HG03565 (cell line): ENCODE data around the gene SPTBN4.
"Not testable (repeated sequence)": the region's sequence is repeated elsewhere in the genome, so short reads cannot be mapped to it uniquely, and the experiment has no call there.

Source experiments
- ATAC-seq: cut with Tn5 transposase; IDR thresholded peaks from one replicate; pipeline ENCODE4 v1.9.1; 2021; ENCODE audit warnings: mild to moderate bottlenecking, moderate library complexity; ENCODE audit not compliant: unreplicated experiment

Gene SPTBN4

DNA sequence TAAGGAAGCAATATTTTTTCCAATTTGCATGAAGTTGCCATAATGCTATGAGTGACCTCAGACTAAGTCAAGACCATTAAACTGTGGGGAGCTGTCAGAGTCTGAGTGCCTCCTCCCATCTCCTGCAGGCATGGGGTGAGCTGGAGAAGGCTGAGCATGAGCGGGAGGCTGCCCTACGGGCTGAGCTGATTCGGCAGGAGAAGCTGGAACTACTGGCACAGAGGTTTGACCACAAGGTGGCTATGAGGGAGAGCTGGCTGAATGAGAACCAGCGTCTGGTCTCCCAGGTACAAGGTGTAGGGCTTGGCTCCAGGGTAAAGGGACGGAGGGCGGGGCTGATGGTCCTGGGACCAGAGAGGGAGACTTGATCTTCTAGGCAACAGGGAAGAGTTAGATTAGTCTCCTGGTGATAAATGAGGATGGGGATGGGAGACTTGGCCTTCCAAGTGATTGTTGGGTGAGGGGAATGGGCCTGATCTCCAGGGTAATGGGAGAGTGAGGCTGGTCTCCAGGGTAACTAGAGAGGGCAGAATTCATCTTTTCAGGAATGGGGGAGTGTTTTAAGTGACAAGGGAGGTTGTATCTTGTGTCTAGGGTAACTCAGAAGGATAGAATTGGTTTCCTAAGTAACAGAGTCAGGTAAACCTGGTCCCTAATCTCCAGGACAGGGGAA is 36.0 kb downstream of the SPTBN4 start:
- ATAC-seq, result no peak

DNA sequence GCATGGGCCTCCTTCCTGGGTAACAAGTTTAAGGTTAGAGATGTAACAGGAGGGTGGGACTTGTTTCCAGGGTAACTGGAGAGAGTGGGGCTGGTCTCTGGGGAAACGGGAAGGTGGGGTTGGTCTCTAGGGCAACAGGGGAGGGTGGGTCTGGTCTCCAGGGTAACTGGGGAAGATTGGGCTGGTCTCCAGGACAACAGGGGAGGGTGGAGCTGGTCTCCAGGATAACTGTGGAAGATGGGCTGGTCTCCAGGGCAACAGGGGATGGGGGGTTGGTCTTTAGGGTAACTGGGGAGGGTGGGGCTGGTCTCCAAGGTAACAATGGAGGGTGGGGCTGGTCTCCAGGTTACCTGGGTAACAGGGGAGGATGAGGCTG is 36.5 kb downstream of the SPTBN4 start:
- no peak for ATAC-seq

DNA sequence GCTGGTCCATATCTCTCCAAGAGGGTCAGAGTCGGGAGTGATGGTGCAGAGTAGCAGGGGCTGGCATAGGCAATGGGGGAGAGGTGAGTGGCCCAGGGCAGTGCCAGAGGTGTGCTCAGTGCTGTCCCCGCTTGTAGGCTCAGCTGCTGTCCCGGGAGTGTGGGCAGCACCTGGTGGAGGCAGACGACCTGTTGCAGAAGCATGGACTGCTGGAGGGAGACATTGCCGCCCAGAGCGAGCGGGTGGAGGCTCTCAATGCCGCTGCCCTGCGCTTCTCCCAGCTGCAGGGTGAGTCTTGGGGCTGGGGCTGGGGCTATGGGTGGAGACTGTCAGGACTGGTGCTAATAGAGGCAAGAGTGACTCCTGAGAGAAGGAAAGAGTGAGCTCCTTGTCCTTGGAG is 39.3 kb downstream of the SPTBN4 start:
- no peak for ATAC-seq

DNA sequence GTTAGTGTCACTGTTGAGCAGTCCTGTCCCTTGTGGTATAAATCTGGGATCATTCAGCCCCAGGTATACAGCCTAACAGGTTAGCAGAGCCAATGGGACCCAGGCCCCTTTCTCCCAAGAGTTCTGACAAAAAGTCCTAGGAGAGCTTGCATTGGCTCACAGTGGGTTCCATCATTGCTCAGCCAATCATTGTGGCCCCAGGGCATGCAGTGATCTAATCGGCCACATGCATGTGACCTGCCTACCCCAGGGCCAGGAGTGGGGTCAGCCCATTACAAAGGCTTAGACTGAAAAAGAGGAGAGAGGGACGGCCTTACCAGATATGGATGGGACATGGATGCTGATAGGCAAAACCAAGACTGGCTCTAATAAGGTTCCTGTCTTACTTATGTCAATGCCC is 41.1 kb downstream of the SPTBN4 start:
- no peak for ATAC-seq

DNA sequence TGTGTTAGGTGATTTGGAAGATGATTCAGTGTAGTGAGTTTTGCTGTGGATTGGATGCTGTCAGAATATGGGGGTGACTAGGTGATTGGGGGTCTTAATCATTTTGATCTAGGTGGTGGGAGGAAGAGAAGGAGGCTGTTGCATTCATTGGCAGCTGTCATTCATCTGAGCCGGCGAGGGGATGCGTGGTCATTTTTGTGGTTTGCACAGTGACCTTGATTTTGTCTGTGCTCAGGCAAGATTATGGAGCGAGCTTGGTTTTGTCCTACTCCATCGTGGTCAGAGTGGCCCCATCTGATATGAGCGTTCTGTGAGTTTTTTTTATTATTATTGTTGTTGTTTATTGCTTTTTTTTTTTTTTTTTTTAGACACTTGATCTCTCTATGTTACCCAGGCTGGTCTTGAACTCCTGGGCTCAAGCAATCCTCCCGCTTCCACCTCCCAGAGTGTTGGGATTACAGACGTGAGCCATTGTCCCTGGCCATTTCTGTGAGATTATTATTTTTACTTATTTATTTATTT is 42.0 kb downstream of the SPTBN4 start:
- no peak for ATAC-seq

DNA sequence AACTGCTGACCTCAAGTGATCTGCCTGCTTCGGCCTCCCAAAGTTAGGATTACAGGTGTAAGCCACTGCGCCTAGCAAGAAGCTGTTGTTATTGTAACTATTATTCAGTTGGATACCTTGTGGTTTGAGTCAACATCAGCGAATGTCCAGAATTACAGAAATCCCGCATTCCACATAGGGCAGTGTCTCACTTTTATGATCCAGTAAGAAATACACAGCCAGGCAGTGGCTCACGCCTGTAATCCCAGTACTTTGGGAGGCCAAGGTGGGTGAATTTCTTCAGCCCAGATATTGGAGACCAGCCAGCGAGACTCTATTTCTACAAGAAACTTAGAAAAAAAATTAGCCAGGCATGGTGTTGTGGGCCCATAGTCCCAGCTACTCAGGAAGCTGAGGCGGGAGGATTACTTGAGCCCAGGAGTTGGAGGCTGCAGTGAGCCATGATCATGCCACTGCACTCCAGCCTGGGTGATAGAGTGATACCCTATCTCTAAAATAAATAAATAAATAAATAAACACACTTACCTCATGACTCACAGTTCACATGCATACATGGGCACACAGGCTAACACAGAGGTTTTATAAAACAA is 43.8 kb downstream of the SPTBN4 start:
- ATAC-seq, result no peak

DNA sequence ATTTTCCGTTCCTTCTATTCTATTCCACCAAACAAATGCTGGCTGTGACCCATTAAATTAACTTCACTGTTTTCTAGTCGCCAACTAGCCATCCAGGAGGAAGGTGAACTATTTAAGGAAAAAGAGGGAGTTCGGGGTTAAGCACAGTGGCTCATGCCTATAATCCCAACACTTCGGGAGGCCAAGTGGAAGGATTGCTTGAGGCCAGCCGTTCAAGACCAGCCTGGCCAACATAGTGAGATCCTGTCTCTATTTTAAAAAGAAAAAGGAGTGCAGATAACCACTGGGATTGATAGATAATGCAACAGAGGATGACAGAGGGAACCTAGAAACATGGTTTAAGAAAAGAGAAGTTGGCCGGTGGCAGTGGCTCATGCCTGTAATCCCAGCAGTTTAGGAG is 44.7 kb downstream of the SPTBN4 start:
- ATAC-seq, result no peak

DNA sequence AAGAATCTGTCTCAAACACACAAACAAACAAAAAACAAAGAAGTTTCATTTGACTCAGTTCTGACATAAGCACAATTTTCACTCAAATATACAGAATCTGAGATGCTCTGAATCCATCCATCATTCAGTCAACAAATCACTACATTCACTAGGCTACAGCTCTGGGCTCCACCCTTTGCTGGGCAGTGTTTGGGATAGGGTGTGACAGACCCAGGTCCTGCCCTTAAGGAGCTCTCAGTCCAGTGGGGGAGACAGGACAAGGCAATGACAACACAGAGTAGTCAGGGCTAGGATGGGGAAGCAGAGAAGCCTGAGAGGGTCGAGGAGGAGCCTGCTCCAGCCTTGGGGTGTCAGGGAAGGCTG is 45.3 kb downstream of the SPTBN4 start:
- no peak for ATAC-seq

DNA sequence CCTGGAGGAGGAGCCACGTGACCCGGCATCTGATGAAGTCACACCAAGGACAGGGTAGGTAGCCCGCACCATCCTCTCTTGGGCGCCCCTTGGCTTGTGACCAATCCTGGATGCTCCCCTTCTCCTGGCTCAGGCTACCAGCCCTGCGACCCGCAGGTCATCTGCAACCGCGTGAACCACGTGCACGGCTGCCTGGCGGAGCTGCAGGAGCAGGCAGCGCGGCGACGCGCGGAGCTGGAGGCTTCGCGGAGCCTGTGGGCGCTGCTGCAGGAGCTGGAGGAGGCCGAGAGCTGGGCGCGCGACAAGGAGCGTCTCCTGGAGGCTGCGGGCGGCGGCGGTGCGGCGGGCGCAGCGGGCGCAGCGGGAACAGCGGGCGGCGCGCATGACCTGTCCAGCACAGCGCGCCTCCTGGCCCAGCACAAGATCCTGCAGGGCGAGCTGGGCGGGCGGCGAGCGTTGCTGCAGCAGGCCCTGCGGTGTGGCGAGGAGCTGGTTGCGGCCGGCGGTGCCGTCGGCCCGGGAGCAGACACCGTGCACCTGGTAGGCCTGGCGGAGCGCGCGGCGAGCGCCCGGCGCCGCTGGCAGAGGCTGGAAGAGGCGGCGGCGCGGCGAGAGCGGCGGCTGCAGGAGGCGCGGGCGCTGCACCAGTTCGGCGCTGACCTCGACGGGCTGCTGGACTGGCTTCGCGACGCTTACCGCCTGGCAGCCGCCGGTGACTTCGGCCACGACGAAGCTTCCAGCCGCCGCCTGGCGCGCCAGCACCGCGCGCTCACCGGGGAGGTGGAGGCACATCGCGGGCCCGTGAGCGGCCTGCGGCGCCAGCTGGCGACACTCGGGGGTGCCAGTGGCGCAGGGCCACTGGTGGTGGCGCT is 45.9 kb downstream of the SPTBN4 start:
- no peak for ATAC-seq

DNA sequence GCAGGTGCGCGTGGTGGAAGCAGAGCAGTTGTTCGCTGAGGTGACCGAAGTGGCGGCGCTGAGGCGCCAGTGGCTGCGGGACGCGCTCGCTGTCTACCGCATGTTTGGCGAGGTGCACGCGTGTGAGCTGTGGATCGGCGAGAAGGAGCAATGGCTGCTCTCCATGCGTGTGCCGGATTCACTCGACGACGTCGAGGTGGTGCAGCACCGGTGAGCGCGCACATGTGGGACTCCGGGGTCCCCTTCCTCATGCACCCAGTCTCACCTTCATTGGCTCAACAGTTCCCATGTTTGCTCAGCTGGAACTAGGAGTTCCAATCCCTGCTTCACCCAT is 46.5 kb downstream of the SPTBN4 start:
- no peak for ATAC-seq

DNA sequence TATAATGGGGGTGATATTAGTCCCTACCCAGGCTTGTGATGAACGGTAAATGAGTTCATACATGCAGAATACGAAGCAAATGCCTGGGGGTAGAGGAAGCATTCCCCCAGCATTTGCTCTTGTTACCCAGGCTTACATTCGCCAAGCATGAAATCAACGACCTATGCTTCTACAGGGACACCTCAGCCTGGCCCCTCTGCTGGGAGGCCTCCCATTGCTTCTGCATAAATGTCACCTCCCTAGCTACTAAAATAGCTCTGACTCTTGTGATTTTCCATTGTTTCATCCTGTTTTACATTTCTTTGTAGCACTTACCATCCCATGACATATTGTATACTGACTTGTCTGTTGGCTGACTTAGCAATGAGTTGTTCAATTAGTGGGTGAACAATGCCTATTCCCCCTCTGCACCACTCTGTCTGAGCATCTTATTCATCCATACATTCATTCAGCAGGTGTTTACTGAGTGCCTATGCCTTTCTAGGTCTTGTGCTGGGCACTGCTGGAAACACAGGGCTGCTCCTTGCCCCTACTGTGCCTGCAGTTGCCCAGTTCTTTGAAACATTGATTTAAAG is 47.0 kb downstream of the SPTBN4 start:
- ATAC-seq, result no peak

DNA sequence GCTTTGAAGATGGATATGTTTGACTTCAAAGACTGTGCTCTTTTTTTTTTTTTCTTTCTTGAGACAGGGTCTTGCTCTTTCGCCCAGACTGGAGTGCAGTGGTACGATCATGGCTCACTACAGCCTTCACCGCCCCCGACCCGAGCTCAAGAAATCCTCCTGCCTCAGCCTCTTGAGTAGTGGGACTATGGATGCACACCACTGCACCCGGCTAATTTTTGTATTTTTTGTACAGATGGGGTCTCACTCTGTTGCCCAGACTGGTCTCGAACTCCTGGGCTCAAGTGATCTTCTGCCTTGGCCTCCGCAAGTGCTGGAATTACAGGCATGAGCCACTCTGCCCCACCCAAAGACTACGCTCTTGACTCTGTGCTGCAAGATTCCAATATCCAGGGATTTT is 50.4 kb downstream of the SPTBN4 start:
- ATAC-seq, result no peak

DNA sequence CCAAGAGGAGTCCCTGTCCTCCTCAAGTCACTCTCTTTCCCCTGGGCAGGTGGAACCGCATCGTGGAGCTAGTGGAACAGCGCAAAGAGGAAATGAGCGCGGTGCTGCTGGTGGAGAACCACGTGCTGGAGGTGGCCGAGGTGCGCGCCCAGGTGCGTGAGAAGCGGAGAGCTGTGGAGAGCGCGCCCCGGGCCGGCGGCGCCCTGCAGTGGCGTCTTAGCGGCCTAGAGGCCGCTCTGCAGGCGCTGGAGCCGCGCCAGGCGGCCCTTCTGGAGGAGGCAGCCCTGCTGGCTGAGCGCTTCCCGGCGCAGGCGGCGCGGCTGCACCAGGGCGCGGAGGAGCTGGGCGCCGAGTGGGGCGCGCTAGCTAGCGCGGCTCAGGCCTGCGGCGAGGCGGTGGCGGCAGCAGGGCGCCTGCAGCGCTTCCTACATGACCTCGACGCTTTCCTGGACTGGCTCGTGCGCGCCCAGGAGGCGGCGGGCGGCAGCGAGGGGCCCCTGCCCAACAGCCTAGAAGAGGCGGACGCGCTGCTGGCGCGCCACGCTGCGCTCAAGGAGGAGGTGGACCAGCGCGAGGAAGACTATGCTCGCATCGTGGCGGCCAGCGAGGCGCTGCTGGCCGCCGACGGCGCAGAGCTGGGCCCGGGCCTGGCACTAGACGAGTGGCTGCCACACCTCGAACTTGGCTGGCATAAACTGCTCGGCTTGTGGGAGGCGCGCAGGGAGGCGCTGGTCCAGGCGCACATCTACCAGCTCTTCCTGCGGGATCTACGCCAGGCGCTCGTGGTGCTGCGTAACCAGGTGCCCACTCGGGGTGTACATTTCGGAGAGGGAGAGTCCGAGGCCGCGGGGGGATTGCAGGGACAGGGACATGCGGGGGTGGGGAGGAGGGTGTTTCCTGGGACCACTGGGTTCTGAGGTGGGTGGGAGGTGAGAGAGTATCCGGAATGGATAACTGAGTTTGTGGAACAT is 52.8 kb downstream of the SPTBN4 start:
- ATAC-seq, result no peak

DNA sequence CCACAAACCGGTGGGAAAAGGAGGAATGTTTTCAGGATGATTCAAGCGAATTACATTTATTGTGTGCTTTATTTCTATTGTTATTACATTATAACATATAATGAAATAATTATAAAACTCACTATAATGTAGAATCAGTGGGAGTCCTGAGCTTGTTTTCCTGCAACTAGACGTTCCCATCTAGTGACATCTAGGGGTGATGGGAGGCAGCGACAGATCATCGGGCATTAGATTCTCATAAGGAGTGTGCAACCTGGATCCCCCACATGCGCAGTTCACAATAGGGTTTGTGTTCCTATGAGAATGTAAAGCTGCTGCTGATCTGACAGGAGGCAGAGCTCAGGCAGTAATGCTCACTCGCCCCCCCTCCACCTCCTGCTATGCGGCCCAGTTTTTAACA is 54.5 kb downstream of the SPTBN4 start:
- no peak for ATAC-seq

DNA sequence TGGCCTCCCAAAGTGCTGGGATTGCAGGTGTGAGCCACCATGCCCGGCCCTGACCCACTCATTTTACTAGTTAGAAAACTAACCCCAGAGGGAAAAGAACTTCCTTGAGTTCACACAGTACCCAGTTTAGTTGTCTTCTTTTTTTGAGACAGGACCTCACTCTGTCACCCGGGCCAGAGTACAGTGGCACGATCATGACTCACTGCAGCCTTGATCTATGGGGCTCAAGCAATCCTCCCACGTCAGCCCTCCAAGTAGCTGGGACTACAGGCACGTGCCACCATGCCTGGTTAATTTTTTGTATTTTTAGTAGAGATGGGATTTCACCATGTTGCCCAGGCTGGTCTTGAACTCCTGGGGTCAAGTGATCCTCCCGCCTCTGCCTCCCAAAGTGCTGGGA is 55.1 kb downstream of the SPTBN4 start:
- ATAC-seq, result not testable (repeated sequence)

DNA sequence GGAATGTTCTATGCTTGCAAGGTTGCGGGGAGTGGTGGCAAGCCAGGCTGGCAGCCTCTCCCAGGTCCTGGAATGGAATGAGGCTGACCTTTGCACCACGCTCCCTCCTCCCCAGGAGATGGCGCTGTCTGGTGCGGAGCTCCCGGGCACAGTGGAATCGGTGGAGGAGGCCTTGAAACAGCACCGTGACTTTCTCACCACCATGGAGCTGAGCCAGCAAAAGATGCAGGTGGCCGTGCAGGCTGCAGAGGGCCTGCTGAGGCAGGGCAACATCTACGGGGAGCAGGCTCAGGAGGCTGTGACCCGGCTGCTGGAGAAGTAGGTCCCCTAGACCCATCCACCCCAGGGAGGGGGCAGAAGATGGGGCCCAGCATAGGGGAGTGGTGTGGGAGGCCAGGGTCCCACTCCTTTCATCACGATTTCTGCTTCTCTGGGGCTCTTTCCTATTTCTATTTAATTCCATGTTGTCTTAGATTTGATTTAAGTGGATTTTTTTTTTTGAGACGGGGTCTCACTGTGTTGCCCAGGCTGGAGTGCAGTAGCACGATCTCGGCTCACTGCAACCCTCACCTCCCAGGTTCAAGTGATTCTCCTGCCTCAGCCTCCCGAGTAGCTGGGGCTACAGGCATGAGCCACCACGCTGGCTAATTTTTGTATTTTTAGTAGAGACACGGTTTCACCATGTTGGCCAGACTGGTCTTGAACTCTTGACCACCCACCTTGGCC is 56.7 kb downstream of the SPTBN4 start:
- ATAC-seq, result no peak

DNA sequence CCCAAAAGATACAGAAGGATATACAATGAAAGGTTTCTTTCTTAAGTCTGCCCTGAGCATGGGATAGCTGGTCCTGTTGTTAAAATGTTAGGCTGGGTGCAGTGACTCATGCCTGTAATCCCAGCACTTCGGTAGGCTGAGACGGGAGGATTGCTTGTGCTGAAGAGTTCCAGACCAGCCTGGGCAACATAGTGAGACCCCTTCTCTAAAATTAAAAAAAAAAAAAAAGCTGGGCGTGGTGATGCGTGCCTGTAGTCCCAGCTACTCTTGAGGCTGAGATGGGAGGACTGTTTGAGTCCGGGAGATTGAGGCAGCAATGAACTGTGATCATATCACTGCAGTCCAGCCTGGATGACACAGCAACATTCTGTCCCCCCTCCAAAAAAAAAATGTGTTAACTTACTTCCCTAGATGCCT is 57.3 kb downstream of the SPTBN4 start:
- ATAC-seq, result no peak

DNA sequence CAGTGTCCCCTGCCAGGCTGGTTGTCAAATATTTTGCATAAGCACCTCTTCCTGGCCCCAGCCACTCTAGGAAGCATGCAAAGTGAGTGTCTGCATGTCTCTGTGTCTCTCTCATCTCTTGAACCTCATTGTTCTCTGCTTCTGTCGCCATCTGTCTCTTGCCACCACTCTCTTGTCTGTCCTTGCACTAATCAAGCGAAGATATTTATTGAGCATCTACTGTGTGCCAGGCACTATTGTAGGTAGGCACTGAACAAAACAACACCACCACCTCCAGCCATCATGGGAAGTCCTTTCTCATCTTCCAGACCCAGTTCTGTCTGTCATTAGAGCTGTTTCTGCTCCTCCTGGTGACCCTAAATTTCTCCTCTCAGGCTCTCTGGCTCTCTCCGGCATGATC is 57.9 kb downstream of the SPTBN4 start:
- no peak for ATAC-seq

DNA sequence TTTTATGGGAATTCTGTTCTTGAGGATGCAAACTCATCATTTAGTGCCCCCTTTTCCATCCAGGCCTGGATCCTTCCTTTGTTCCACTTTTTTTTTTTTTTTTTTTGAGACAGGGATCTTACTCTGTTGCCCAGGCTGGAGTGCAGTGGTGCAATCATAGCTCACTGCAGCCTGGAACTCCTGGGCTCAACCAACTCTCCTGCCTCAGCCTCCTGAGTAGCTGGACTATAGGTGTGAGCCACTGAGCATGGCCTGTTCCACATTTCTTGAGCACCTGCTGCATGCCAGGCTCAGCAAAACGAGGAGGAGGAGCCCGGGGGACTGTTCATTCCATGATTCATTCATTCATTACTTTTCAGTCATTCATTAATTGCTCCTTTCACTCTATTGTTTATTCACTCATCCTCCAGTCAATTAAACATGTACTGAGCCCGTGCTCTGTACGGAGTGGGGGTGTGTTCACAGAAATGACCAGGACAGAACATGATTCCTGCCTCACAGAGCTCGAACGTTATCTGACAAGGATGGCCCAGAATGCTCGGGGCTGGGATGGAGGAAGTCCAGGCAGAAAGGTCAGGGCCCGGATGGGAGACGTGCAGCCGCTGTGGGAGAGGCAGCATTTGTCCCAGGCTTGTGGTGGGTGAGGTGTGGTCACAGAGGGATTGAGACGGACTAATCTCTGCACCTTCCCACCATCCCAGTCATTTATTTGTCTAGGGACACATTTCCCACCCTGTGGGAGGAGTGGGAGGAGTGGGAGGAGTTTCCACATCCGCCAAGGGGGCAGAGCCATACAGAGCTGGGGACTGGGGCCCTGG is 58.6 kb downstream of the SPTBN4 start:
- no peak for ATAC-seq
